ENCODE measurements around the gene SCUBE3.

SCUBE3 gene

GRCh38 chr6:35192301-35192860, 21.4 kb upstream of the SCUBE3 start:
- H3K79me2 ChIP-seq (ENCODE audit: insufficient read depth, low read length), result no peaks in the 10 kb centered on the region
- no peak for TF ChIP-seq EZH2phosphoT487 (conservative IDR thresholded peaks at IDR 0.05; ENCODE audit: low read length)
- no peak for TF ChIP-seq CTCF (IDR thresholded peaks at IDR 0.05; ENCODE audit: insufficient read depth, low read length, poor library complexity, severe bottlenecking)
- H4K20me1 ChIP-seq (ENCODE audit: low read depth, low read length), result no peaks in the 10 kb centered on the region
- no peaks in the 10 kb centered on the region for H3K9me2 ChIP-seq (replicated peaks; ENCODE audit: insufficient read depth, low read length)
- 0 out of 2 replicates have a peak, but pooled peaks cover 2% of the 10 kb centered on the region for H3K27me3 ChIP-seq (ENCODE audit: low read length)
- H3K27ac ChIP-seq (ENCODE audit: low read depth, low read length), result no peak overlapping the region
- no peak overlapping the region for H3K4me2 ChIP-seq (ENCODE audit: low read depth, low read length, poor library complexity, severe bottlenecking)
- H3K36me3 ChIP-seq (ENCODE audit: low read length), result no peaks in the 10 kb centered on the region
- no peak overlapping the region for H3K4me3 ChIP-seq (ENCODE audit: insufficient read depth, low read length, poor library complexity, severe bottlenecking)
- H3K9ac ChIP-seq (ENCODE audit: low read length), result no peak overlapping the region
- H3K9me3 ChIP-seq (ENCODE audit: insufficient read depth, low read length), result no peaks in the 10 kb centered on the region
- H3F3A ChIP-seq (ENCODE audit: insufficient read depth), result no peaks in the 10 kb centered on the region
- H2AFZ ChIP-seq (ENCODE audit: low read depth, low read length, severe bottlenecking), result no peak overlapping the region

- H3K4me2 ChIP-seq (ENCODE audit: low read depth, low read length, poor library complexity, severe bottlenecking), result no peak overlapping the region
- TF ChIP-seq CTCF (IDR thresholded peaks at IDR 0.05; ENCODE audit: insufficient read depth, low read length, poor library complexity, severe bottlenecking) (no peak), EZH2phosphoT487 (conservative IDR thresholded peaks at IDR 0.05; ENCODE audit: low read length) (no peak)
- no peak overlapping the region for H2AFZ ChIP-seq (ENCODE audit: low read depth, low read length, severe bottlenecking)
- no peaks in the 10 kb centered on the region for H3K9me2 ChIP-seq (replicated peaks; ENCODE audit: insufficient read depth, low read length)
- no peaks in the 10 kb centered on the region for H3K9me3 ChIP-seq (ENCODE audit: insufficient read depth, low read length)
- H3K4me3 ChIP-seq (ENCODE audit: insufficient read depth, low read length, poor library complexity, severe bottlenecking), result no peak overlapping the region
- H3K9ac ChIP-seq (ENCODE audit: low read length), result no peak overlapping the region
- H3F3A ChIP-seq (ENCODE audit: insufficient read depth), result no peaks in the 10 kb centered on the region
- 0 out of 2 replicates have a peak, but pooled peaks cover 5% of the 10 kb centered on the region for H3K27me3 ChIP-seq (ENCODE audit: low read length)
- H3K79me2 ChIP-seq (ENCODE audit: insufficient read depth, low read length), result no peaks in the 10 kb centered on the region
- no peaks in the 10 kb centered on the region for H4K20me1 ChIP-seq (ENCODE audit: low read depth, low read length)
- no peak overlapping the region for H3K27ac ChIP-seq (ENCODE audit: low read depth, low read length)
- H3K36me3 ChIP-seq (ENCODE audit: low read length), result no peaks in the 10 kb centered on the region
Observed at GRCh38 chr6:35194390-35194789, 19.4 kb upstream of the SCUBE3 start.

- Histone ChIP-seq H3K27me3 (ENCODE audit: low read length) (0 out of 2 replicates have a peak, but pooled peaks cover 5% of the 10 kb centered on the region), H4K20me1 (ENCODE audit: low read depth, low read length) (no peaks in the 10 kb centered on the region), H3K4me2 (ENCODE audit: low read depth, low read length, poor library complexity, severe bottlenecking) (no peak overlapping the region), H3K79me2 (ENCODE audit: insufficient read depth, low read length) (no peaks in the 10 kb centered on the region), H3K9ac (ENCODE audit: low read length) (no peak overlapping the region), H3K27ac (ENCODE audit: low read depth, low read length) (no peak overlapping the region), H2AFZ (ENCODE audit: low read depth, low read length, severe bottlenecking) (no peak overlapping the region), H3F3A (ENCODE audit: insufficient read depth) (no peaks in the 10 kb centered on the region), H3K36me3 (ENCODE audit: low read length) (no peaks in the 10 kb centered on the region), H3K9me2 (replicated peaks; ENCODE audit: insufficient read depth, low read length) (no peaks in the 10 kb centered on the region), H3K4me3 (ENCODE audit: insufficient read depth, low read length, poor library complexity, severe bottlenecking) (no peak overlapping the region), H3K9me3 (ENCODE audit: insufficient read depth, low read length) (no peaks in the 10 kb centered on the region)
- TF ChIP-seq CTCF (IDR thresholded peaks at IDR 0.05; ENCODE audit: insufficient read depth, low read length, poor library complexity, severe bottlenecking) (no peak), EZH2phosphoT487 (conservative IDR thresholded peaks at IDR 0.05; ENCODE audit: low read length) (no peak)
Observed at GRCh38 chr6:35195120-35195780, 18.5 kb upstream of the SCUBE3 start.
